DOHH2 (cell line): ENCODE measurements around the gene HMG20A.

Experiments used
- CTCF ChIP-seq: fragments of 200-600 bp; sonication (generic); IDR thresholded peaks from one replicate; pipeline ENCODE4 v1.5.1; 2014; ENCODE audit warnings: antibody characterized with exemption, mild to moderate bottlenecking, low read depth, low read length; ENCODE audit not compliant: poor library complexity, severe bottlenecking
- EZH2phosphoT487 ChIP-seq: fragments of 200-600 bp; sonication (generic); IDR thresholded peaks from 2 replicates; pipeline ENCODE4 v1.6.1; 2017; ENCODE audit warnings: borderline replicate concordance, mild to moderate bottlenecking, antibody characterized with exemption, low read length, moderate library complexity, mixed read lengths

- no peak for TF ChIP-seq CTCF
- no peak for TF ChIP-seq EZH2phosphoT487
These were observed 3.1 kb upstream of the HMG20A start for GRCh38 chr15:77417602-77418001.
